Measurements from ENCODE around the gene LNX2. TPM values are rescaled to one million over a fixed set of nuclear protein-coding genes. Genes with fewer than 3 reads are reported as not detected.

The LNX2 gene
- total and polyA plus RNA-seq, 2 of the 4 experiments (the other 2 are of a cell fraction), result 3.1 to 7.2 TPM

- Histone ChIP-seq H4K20me1 (ENCODE audit: insufficient read depth, low read length) (peaks cover 18% of the 10 kb centered on the region; the same call in 1 of the 2 replicates), H2BK20ac (ENCODE audit: low read depth, low read length) (no peak overlapping the region), H3K4ac (ENCODE audit: low read depth, low read length) (no peak overlapping the region), H2AFZ (replicated peaks; ENCODE audit: low read length, poor library complexity) (no peak overlapping the region), H2BK15ac (ENCODE audit: low read depth, low read length) (no peak overlapping the region), H3K18ac (ENCODE audit: low read depth, low read length) (no peak overlapping the region), H3K9me3 (ENCODE audit: control insufficient read depth, insufficient read depth, low read length) (no peaks in the 10 kb centered on the region), H3K27ac (ENCODE audit: insufficient read depth, low read length) (no peak overlapping the region), H3K9ac (ENCODE audit: low read depth, low read length) (no peak overlapping the region), H3K14ac (replicated peaks; ENCODE audit: low read depth, low read length) (no peak overlapping the region), H2BK120ac (ENCODE audit: low read depth, low read length) (no peak overlapping the region), H4K5ac (ENCODE audit: low read depth, low read length) (no peak overlapping the region), H3K23ac (ENCODE audit: low read depth, low read length) (no peak overlapping the region), H3K36me3 (ENCODE audit: control insufficient read depth, insufficient read depth, low read length) (peaks cover 7% of the 10 kb centered on the region; the same call in 1 of the 2 replicates), H3K4me3 (ENCODE audit: insufficient read depth, low read depth, low read length) (no peak overlapping the region), H3K9me1 (ENCODE audit: insufficient read depth, low read length) (peaks cover 14% of the 10 kb centered on the region; the same call in 1 of the 2 replicates), H3K4me2 (ENCODE audit: low read depth, low read length) (no peak overlapping the region), H2AK5ac (ENCODE audit: low read depth, low read length) (no peak overlapping the region), H4K8ac (ENCODE audit: low read depth in 2 of 2, low read length in 2 of 2) (no peak overlapping the region), H4K91ac (ENCODE audit: insufficient read depth, low read depth, low read length) (no peak overlapping the region), H3K79me1 (ENCODE audit: low read depth in 1 of 2, low read length in 2 of 2) (peaks cover 44 to 70% of the 10 kb centered on the region in 2 experiments), H3K27me3 (ENCODE audit: control insufficient read depth, insufficient read depth, low read length) (no peaks in the 10 kb centered on the region), H2AK9ac (replicated peaks; ENCODE audit: low read depth, low read length, poor library complexity) (no peak overlapping the region), H3K56ac (ENCODE audit: extremely low read depth, insufficient read depth, low read length) (no peak overlapping the region), H2BK5ac (ENCODE audit: low read depth, low read length, poor library complexity, severe bottlenecking) (no peak overlapping the region), H3K4me1 (ENCODE audit: control insufficient read depth, insufficient read depth, low read length) (no peaks in the 10 kb centered on the region)
- in situ Hi-C loops (cut with MboI; ENCODE audit: low sequenced_read_pairs) (no loop called here), intact Hi-C loops (cut with micrococcal nuclease) (loop anchor here (10.0 kb wide), 1 partner anchor 251 kb away; no protein-coding TSS in a partner anchor), dilution Hi-C loops (cut with HindIII; ENCODE audit: low sequenced_read_pairs, unreplicated experiment) (no loop called here)
- CTCF ChIA-PET, result no interaction called here
- WGBS, 2 experiments (ENCODE audit: extremely low coverage in 2 of 2, insufficient read length in 1 of 2), result no CpG with 5 or more reads among the region's 2 CpGs
- DNase-seq (no peak), ATAC-seq (ENCODE audit: low read depth) (no peak)
- POLR2A ChIA-PET (ENCODE audit: unreplicated experiment), result no interaction called here
- TF ChIP-seq RAD21 (IDR thresholded peaks at IDR 0.05; ENCODE audit: low read length) (no peak), NFE2L2 (IDR thresholded peaks at IDR 0.05; ENCODE audit: low read depth, low read length) (no peak), ELK1 (IDR thresholded peaks at IDR 0.05; ENCODE audit: borderline replicate concordance, low read depth, low read length) (no peak), RFX5 (IDR thresholded peaks at IDR 0.05; ENCODE audit: low read depth, low read length) (no peak), MXI1 (IDR thresholded peaks at IDR 0.05; ENCODE audit: borderline replicate concordance, low read depth, low read length) (no peak), MAZ (IDR thresholded peaks at IDR 0.05; ENCODE audit: borderline replicate concordance, low read depth, low read length) (no peak), CTCF (conservative IDR thresholded peaks at IDR 0.05; ENCODE audit: low read depth, low read length) (no peak), SMC3 (IDR thresholded peaks at IDR 0.05; ENCODE audit: low read depth, low read length) (no peak), RCOR1 (IDR thresholded peaks at IDR 0.05; ENCODE audit: insufficient replicate concordance, low read length) (no peak), POLR2A (IDR thresholded peaks at IDR 0.05; ENCODE audit: low read depth, low read length) (no peak), USF2 (IDR thresholded peaks at IDR 0.05; ENCODE audit: low read depth, low read length) (no peak), FOS (IDR thresholded peaks at IDR 0.05; ENCODE audit: low read depth, low read length) (no peak), CHD1 (IDR thresholded peaks at IDR 0.05; ENCODE audit: low read depth, low read length) (no peak), CEBPB (IDR thresholded peaks at IDR 0.05; ENCODE audit: low read depth, low read length) (no peak), MAFK (IDR thresholded peaks at IDR 0.05; ENCODE audit: low read depth, low read length) (no peak), BHLHE40 (IDR thresholded peaks at IDR 0.05; ENCODE audit: low read depth, low read length) (no peak)
- BruUV-seq (replicated peaks), result no TSS peak
Observed at GRCh38 chr13:27625839-27626238, 5.5 kb upstream of the LNX2 start.
